H1 (cell line): ENCODE results near the gene GOLGA3. TPM values are rescaled to one million over a fixed set of nuclear protein-coding genes. Genes with fewer than 3 reads are reported as not detected.

Source experiments
- CTCF ChIA-PET: fragments of 300-600 bp; sonication (Branson Sonifier 250); formaldehyde crosslinking; loops from one replicate; lab custom pipeline; 2021; ENCODE audit not compliant: partially characterized antibody; lab: Charles Lee
- POLR2A ChIA-PET: fragments of 300-600 bp; sonication (Branson Sonifier 250); formaldehyde crosslinking; loops from one replicate; lab custom pipeline; 2021; ENCODE audit warnings: inconsistent platforms; ENCODE audit not compliant: partially characterized antibody; lab: Charles Lee
- DNase-seq, 2 experiments: peaks; one replicate each; pipeline versions ENCODE4 v3.0.0 to v3.0.0-alpha.2; 2010 to 2022; ENCODE audit warnings: low spot score in 2 of 2, low read depth in 1 of 2, mixed read lengths in 1 of 2
- FAIRE-seq: peaks from 2 replicates; lab custom pipeline; 2011; peaks lifted over from hg19 to GRCh38; lab: Jason Lieb, UNC
- H2AFZ ChIP-seq: 2 replicates; pipeline ENCODE4 v1.8.1; 2012; ENCODE audit warnings: low read length, inconsistent platforms
- H2AK5ac ChIP-seq: 2 replicates; pipeline ENCODE4 v1.6.1; 2013; ENCODE audit warnings: low read depth, low read length
- H2BK120ac ChIP-seq: replicated peaks from 2 replicates; pipeline ENCODE3; 2013; ENCODE audit warnings: low read depth, low read length, inconsistent platforms
- H2BK12ac ChIP-seq: 2 replicates; pipeline ENCODE4 v1.6.1; 2013; ENCODE audit warnings: low read depth, low read length
- H2BK15ac ChIP-seq: 2 replicates; pipeline ENCODE4 v1.6.1; 2013; ENCODE audit warnings: low read length
- H2BK20ac ChIP-seq: 2 replicates; pipeline ENCODE4 v1.6.1; 2013; ENCODE audit warnings: low read length
- H2BK5ac ChIP-seq: 2 replicates; pipeline ENCODE4 v1.6.1; 2013; ENCODE audit warnings: low read depth, low read length
- H3K14ac ChIP-seq: 2 replicates; pipeline ENCODE4 v1.6.1; 2013; ENCODE audit warnings: inconsistent platforms; ENCODE audit not compliant: insufficient read length
- H3K18ac ChIP-seq: 2 replicates; pipeline ENCODE4 v1.6.1; 2013; ENCODE audit warnings: low read length; ENCODE audit errors: extremely low read depth
- H3K23ac ChIP-seq: 2 replicates; pipeline ENCODE4 v1.6.1; 2013; ENCODE audit warnings: inconsistent platforms; ENCODE audit not compliant: insufficient read length
- H3K23me2 ChIP-seq: 2 replicates; pipeline ENCODE4 v1.6.1; 2013; ENCODE audit warnings: low read depth, low read length
- H3K27ac ChIP-seq: 2 replicates; pipeline ENCODE4 v1.6.1; 2011; ENCODE audit warnings: low read depth, low read length, inconsistent platforms
- H3K27me3 ChIP-seq, 4 experiments: replicated peaks in 1 of 4; 1 replicate in 1 of 4; 2 replicates in 3 of 4; pipeline versions ENCODE4 v1.6.1 to v1.8.1; 2011 to 2013; ENCODE audit warnings: low read length in 3 of 4, mild to moderate bottlenecking in 3 of 4, inconsistent platforms in 2 of 4, mixed read lengths in 2 of 4, moderate library complexity in 1 of 4; ENCODE audit not compliant: control insufficient read depth in 3 of 4, insufficient read depth in 3 of 4; ENCODE audit errors: extremely low read depth in 1 of 4
- H3K36me3 ChIP-seq, 4 experiments: 2 replicates each; pipeline versions ENCODE4 v1.6.1 to v1.8.1; 2011 to 2013; ENCODE audit warnings: mild to moderate bottlenecking in 4 of 4, low read length in 3 of 4, moderate library complexity in 2 of 4, control low read depth in 1 of 4, inconsistent platforms in 1 of 4; ENCODE audit not compliant: insufficient read depth in 4 of 4, control insufficient read depth in 2 of 4
- H3K4ac ChIP-seq: replicated peaks from 2 replicates; pipeline ENCODE3; 2013; ENCODE audit warnings: low read length, low read depth, mixed read lengths, inconsistent platforms; ENCODE audit not compliant: insufficient read length
- H3K4me1 ChIP-seq, 4 experiments: replicated peaks in 1 of 4; 1 replicate in 1 of 4; 2 replicates in 3 of 4; pipeline versions ENCODE4 v1.6.1 to v1.8.1; 2011 to 2013; ENCODE audit warnings: low read length in 3 of 4, inconsistent platforms in 2 of 4, mixed read lengths in 1 of 4; ENCODE audit not compliant: insufficient read depth in 4 of 4, control insufficient read depth in 3 of 4
- H3K4me2 ChIP-seq, 2 experiments: 2 replicates each; pipeline versions ENCODE4 v1.6.1 to v1.8.1; 2011 to 2013; ENCODE audit warnings: low read depth in 2 of 2, low read length in 2 of 2, control low read depth in 1 of 2, inconsistent platforms in 1 of 2, mild to moderate bottlenecking in 1 of 2; ENCODE audit not compliant: insufficient read depth in 1 of 2
- H3K4me3 ChIP-seq, 4 experiments: fragments of 200-600, 300-600 bp in 1 of 4; sonication (generic), shearing (Covaris generic), sonication (Bioruptor Twin) in 1 of 4; 2 replicates each; pipeline versions ENCODE4 v1.5.1 to v1.8.1; 2011 to 2016; ENCODE audit warnings: low read length in 4 of 4, low read depth in 3 of 4, control low read depth in 2 of 4, inconsistent platforms in 2 of 4, mild to moderate bottlenecking in 2 of 4, mixed read lengths in 1 of 4, moderate library complexity in 1 of 4; ENCODE audit not compliant: insufficient read depth in 2 of 4; ENCODE audit errors: extremely low read depth in 1 of 4
- H3K56ac ChIP-seq: replicated peaks from 2 replicates; pipeline ENCODE3; 2013; ENCODE audit warnings: low read depth, mild to moderate bottlenecking, mixed read lengths, low read length, inconsistent platforms; ENCODE audit not compliant: insufficient read length
- H3K79me1 ChIP-seq: 2 replicates; pipeline ENCODE4 v1.6.1; 2013; ENCODE audit warnings: low read depth, low read length, control low read depth
- H3K79me2 ChIP-seq, 2 experiments: 2 replicates each; pipeline versions ENCODE4 v1.6.1 to v1.8.1; 2012 to 2013; ENCODE audit warnings: low read length in 2 of 2, mild to moderate bottlenecking in 2 of 2, inconsistent platforms in 1 of 2; ENCODE audit not compliant: insufficient read depth in 2 of 2, control insufficient read depth in 1 of 2
- H3K9ac ChIP-seq, 4 experiments: replicated peaks in 1 of 4; 1 replicate in 1 of 4; 2 replicates in 3 of 4; pipeline versions ENCODE4 v1.6.1 to v1.8.1; 2011 to 2013; ENCODE audit warnings: low read depth in 3 of 4, low read length in 3 of 4, control low read depth in 2 of 4, mild to moderate bottlenecking in 2 of 4, moderate library complexity in 2 of 4, inconsistent platforms in 1 of 4; ENCODE audit errors: extremely low read depth in 1 of 4
- H3K9me3 ChIP-seq, 2 experiments: 2 replicates each; pipeline versions ENCODE4 v1.6.1 to v1.8.1; 2012 to 2013; ENCODE audit warnings: mild to moderate bottlenecking in 2 of 2, moderate library complexity in 2 of 2, control low read depth in 1 of 2, inconsistent platforms in 1 of 2, low read depth in 1 of 2, low read length in 1 of 2, mixed read lengths in 1 of 2; ENCODE audit not compliant: insufficient read depth in 2 of 2
- H4K20me1 ChIP-seq, 2 experiments: replicated peaks in 1 of 2; 2 replicates each; pipeline versions ENCODE3 to v1.8.1; 2011 to 2013; ENCODE audit warnings: inconsistent platforms in 2 of 2, low read length in 2 of 2, mild to moderate bottlenecking in 1 of 2; ENCODE audit not compliant: insufficient read depth in 2 of 2, control insufficient read depth in 1 of 2
- H4K5ac ChIP-seq: 2 replicates; pipeline ENCODE4 v1.6.1; 2013; ENCODE audit warnings: low read length, low read depth, mixed read lengths, inconsistent platforms; ENCODE audit not compliant: insufficient read length
- H4K8ac ChIP-seq: 2 replicates; pipeline ENCODE4 v1.8.0; 2013; ENCODE audit warnings: mild to moderate bottlenecking, moderate library complexity, low read length, inconsistent platforms; ENCODE audit not compliant: insufficient read depth; ENCODE audit errors: extremely low read depth
- H4K91ac ChIP-seq: replicated peaks from 2 replicates; pipeline ENCODE3; 2013; ENCODE audit warnings: low read length, mixed read lengths, inconsistent platforms; ENCODE audit not compliant: insufficient read length
- USF2 ChIP-seq: IDR thresholded peaks from 2 replicates; pipeline ENCODE4 v1.6.1; 2011; ENCODE audit warnings: low read length, improper control_type of control experiment
- WGBS, 2 experiments: shearing (Covaris generic) in 1 of 2; methylation state at CpG; one replicate each; pipeline versions ENCODE4 v1.1.6 to v1.1.7; 2013 to 2015; ENCODE audit warnings: low lambda C conversion rate in 2 of 2, mixed read lengths in 2 of 2, inconsistent platforms in 1 of 2, low coverage in 1 of 2, missing lambda C conversion rate in 1 of 2; ENCODE audit not compliant: insufficient replicate concordance in 2 of 2, insufficient coverage in 1 of 2, insufficient read length in 1 of 2; ENCODE audit errors: extremely low coverage in 1 of 2, missing lambda C conversion rate in 1 of 2; 5-methylcytosine and 5-hydroxymethylcytosine counted together
- polyA plus RNA-seq, 7 experiments: library from polyadenylated mRNA; depleted of rRNA in 3 of 7; stranded (reverse) in 5 of 7; unstranded in 2 of 7; fragments of >200 nt in 5 of 7; fragments of 200-250 nt in 2 of 7; gene quantifications; 1 replicate in 5 of 7; 2 replicates in 1 of 7; 4 replicates in 1 of 7; pipeline versions ENCODE4 v1.2.1 to v1.2.3, GENCODE V29; 2011 to 2013; ENCODE audit warnings: missing spikeins in 2 of 7, mixed read lengths in 2 of 7
- total RNA-seq: library from RNA; stranded (reverse); fragmentation: NEBNext Ultra II Directional; extraction: Animal tissue kit (Norgen Biotek cat#: 25700); gene quantifications from 2 replicates; pipeline ENCODE4 v1.2.1, GENCODE V29; 2021
- TF ChIP-seq, protein P1 (sequence below): IDR thresholded peaks from 2 replicates; pipeline ENCODE4 v1.6.1; 2011; ENCODE audit warnings: low read depth, mild to moderate bottlenecking, low read length; ENCODE audit not compliant: insufficient read depth

GOLGA3 gene
- total and polyA plus RNA-seq, 2 of the 8 experiments (the other 6 are each of a cell fraction or from before 2014, with no cell fraction given), result 6.4 to 33.1 TPM

- Histone ChIP-seq H3K23me2 (peaks cover 7% of the 10 kb centered on the region; the same call in 1 of the 2 replicates), H3K4ac (no peak overlapping the region), H3K79me1 (peaks cover 11% of the 10 kb centered on the region), H3K56ac (no peak overlapping the region), H3K27ac (no peak overlapping the region), H4K5ac (no peak overlapping the region), H4K8ac (no peak overlapping the region), H2BK12ac (no peak overlapping the region), H2BK5ac (no peak overlapping the region), H3K9ac (no peak overlapping the region), H2BK15ac (no peak overlapping the region), H3K23ac (no peak overlapping the region), H3K4me3 (no peak overlapping the region), H4K20me1 (peaks cover 0 to 16% of the 10 kb centered on the region in 2 experiments), H4K91ac (no peak overlapping the region), H2BK120ac (no peak overlapping the region), H2AFZ (no peak overlapping the region), H3K9me3 (no peaks in the 10 kb centered on the region), H3K4me1 (peaks cover 0 to 9% (median under 1%) of the 10 kb centered on the region in 4 experiments; a peak in 1 of 7 replicates), H3K14ac (no peak overlapping the region), H3K36me3 (peaks cover 4 to 18% (median 6%) of the 10 kb centered on the region in 4 experiments; a peak in 6 of 8 replicates), H2AK5ac (no peak overlapping the region), H3K4me2 (no peak overlapping the region), H3K18ac (no peak overlapping the region), H3K27me3 (no peaks in the 10 kb centered on the region), H2BK20ac (no peak overlapping the region), H3K79me2 (peaks cover 0 to 43% of the 10 kb centered on the region in 2 experiments; a peak in 3 of 4 replicates)
- FAIRE-seq (no peak), DNase-seq (no peak)
- POLR2A ChIA-PET, result interaction anchor here (1.8 kb wide), 1 partner anchor 25 kb away, joined by 3 read pairs; no protein-coding TSS in a partner anchor
- CTCF ChIA-PET, result interaction anchor here (1.1 kb wide), 1 partner anchor 12 kb away, joined by 5 read pairs; no protein-coding TSS in a partner anchor
- TF ChIP-seq, protein P1, sequence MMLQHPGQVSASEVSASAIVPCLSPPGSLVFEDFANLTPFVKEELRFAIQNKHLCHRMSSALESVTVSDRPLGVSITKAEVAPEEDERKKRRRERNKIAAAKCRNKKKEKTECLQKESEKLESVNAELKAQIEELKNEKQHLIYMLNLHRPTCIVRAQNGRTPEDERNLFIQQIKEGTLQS, result no peak
- TF ChIP-seq USF2, result no peak
- WGBS, 2 experiments, result 97% methylated on average over 15 of the region's 16 CpGs; no CpG with 5 or more reads in 1 of the 2 experiments
Observed at GRCh38 chr12:132825861-132826260, 2.8 kb downstream of the GOLGA3 start.
